ENCODE data around the gene TRA2B.

Gene TRA2B

DNA sequence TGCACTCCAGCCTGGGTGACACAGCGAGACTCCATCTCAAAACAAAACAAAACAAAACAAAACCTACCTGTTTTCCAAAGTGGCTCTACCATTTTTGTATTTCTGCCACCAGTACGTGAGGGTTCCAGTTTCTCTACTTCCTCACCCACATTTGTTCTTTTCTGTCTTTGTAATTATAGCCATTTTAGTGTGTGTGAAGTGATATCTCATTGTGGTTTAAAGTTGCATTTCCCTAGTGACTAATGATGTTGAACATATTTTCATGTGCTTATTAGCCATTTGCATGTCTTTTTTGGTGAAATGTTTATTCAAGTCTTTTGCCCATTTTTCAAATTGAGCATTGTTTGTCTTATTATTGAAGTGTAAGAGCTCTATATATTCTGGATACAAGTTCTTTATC is 50.7 kb downstream of the TRA2B start:
- no peaks in the 10 kb centered on the region for H3K9me3 ChIP-seq (ENCODE audit: severe bottlenecking)
- no peak overlapping the region for H3K4me3 ChIP-seq (ENCODE audit: severe bottlenecking)
- ATAC-seq (ENCODE audit: low read depth) (no peak), DNase-seq (ENCODE audit: low spot score) (no peak)
- TF ChIP-seq, protein P1, sequence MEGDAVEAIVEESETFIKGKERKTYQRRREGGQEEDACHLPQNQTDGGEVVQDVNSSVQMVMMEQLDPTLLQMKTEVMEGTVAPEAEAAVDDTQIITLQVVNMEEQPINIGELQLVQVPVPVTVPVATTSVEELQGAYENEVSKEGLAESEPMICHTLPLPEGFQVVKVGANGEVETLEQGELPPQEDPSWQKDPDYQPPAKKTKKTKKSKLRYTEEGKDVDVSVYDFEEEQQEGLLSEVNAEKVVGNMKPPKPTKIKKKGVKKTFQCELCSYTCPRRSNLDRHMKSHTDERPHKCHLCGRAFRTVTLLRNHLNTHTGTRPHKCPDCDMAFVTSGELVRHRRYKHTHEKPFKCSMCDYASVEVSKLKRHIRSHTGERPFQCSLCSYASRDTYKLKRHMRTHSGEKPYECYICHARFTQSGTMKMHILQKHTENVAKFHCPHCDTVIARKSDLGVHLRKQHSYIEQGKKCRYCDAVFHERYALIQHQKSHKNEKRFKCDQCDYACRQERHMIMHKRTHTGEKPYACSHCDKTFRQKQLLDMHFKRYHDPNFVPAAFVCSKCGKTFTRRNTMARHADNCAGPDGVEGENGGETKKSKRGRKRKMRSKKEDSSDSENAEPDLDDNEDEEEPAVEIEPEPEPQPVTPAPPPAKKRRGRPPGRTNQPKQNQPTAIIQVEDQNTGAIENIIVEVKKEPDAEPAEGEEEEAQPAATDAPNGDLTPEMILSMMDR (IDR thresholded peaks at IDR 0.05; ENCODE audit: poor library complexity, severe bottlenecking) = no peak
- no peak overlapping the region for H3K27ac ChIP-seq (ENCODE audit: poor library complexity, severe bottlenecking)
- H3K4me1 ChIP-seq (ENCODE audit: insufficient read depth, poor library complexity, severe bottlenecking) = no peaks in the 10 kb centered on the region
- H3K36me3 ChIP-seq (ENCODE audit: low read depth) = no peaks in the 10 kb centered on the region
- H3K27me3 ChIP-seq (ENCODE audit: insufficient read depth, poor library complexity, severe bottlenecking) = no peaks in the 10 kb centered on the region

DNA sequence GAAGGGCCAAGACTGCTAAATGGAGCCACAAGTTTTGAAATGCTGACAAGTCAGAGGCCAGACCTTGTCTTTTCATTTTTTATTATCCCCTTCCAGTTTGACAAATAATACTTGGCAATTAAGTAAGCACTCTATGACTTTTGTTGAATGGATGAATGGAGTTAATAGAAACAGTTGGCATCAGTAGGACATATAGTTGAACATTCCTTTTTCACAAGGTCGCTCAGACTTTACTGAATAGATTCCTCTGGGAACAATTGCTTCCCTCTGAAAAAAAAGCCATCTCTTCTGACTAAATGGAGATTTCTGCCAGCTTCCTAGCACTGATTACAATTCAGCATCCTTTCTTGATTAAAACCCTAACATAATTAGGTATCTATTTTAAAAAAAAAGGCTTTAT is 53.2 kb downstream of the TRA2B start:
- H3K36me3 ChIP-seq (ENCODE audit: low read depth) = no peaks in the 10 kb centered on the region
- no peaks in the 10 kb centered on the region for H3K4me1 ChIP-seq (ENCODE audit: insufficient read depth, poor library complexity, severe bottlenecking)
- ATAC-seq (ENCODE audit: low read depth) = no peak
- H3K27ac ChIP-seq (ENCODE audit: poor library complexity, severe bottlenecking) = no peak overlapping the region
- no peaks in the 10 kb centered on the region for H3K27me3 ChIP-seq (ENCODE audit: insufficient read depth, poor library complexity, severe bottlenecking)
- no peak overlapping the region for H3K4me3 ChIP-seq (ENCODE audit: severe bottlenecking)
- no peak for DNase-seq (ENCODE audit: low spot score)
- H3K9me3 ChIP-seq (ENCODE audit: severe bottlenecking) = no peaks in the 10 kb centered on the region
- TF ChIP-seq, protein P1 (IDR thresholded peaks at IDR 0.05; ENCODE audit: poor library complexity, severe bottlenecking) = no peak

DNA sequence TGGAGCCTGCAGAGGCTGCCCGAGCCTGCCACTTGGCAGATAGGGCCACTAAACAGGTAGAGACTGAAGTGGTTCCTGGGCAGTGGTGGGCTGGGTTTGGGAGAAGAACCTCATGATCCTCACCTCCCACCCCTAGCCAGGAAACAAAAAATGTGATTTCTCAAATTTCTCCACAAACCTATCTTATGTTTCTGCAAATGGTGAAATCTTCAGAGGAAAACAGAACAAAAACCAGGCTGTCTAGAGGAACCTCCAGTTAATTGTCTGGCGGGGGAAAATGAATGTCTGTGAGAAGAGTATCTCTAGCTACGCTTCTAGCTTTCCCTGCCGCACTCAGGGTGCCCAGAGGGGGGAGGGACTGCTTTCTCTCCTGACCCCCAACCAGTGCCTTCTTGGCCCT is 55.9 kb downstream of the TRA2B start:
- no peaks in the 10 kb centered on the region for H3K36me3 ChIP-seq (ENCODE audit: low read depth)

DNA sequence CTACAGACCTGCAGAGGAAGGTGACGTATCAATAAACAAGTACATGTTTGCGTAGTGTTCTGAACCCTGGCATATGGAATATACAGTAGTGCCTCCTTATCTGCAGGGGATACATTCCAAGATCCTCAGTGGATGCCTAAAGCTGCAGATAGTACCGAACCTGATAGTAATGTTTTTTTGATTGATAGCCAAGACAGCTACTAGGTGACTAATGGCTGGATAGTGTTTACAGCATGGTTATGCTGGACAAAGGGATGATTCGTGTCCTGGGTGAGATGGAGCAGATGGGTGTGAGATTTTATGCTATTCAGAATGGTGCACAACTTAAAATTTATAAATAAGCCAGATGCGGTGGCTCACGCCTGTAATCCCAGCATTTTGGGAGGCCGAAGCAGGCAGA is 57.2 kb downstream of the TRA2B start:
- TF ChIP-seq, protein P1 (IDR thresholded peaks at IDR 0.05; ENCODE audit: poor library complexity, severe bottlenecking) = no peak
- Histone ChIP-seq H3K27me3 (ENCODE audit: insufficient read depth, poor library complexity, severe bottlenecking) (no peaks in the 10 kb centered on the region), H3K9me3 (ENCODE audit: severe bottlenecking) (no peaks in the 10 kb centered on the region), H3K4me3 (ENCODE audit: severe bottlenecking) (no peak overlapping the region), H3K36me3 (ENCODE audit: low read depth) (no peaks in the 10 kb centered on the region), H3K4me1 (ENCODE audit: insufficient read depth, poor library complexity, severe bottlenecking) (no peaks in the 10 kb centered on the region), H3K27ac (ENCODE audit: poor library complexity, severe bottlenecking) (no peak overlapping the region)
- ATAC-seq (ENCODE audit: low read depth) (peak; percentile 55; the same call in 1 of the 3 replicates), DNase-seq (ENCODE audit: low spot score) (no peak)

More for the DNA sequence above, 55.9 kb downstream of the TRA2B start:
- Histone ChIP-seq H3K9me3 (ENCODE audit: severe bottlenecking) (no peaks in the 10 kb centered on the region), H3K4me1 (ENCODE audit: insufficient read depth, poor library complexity, severe bottlenecking) (no peaks in the 10 kb centered on the region), H3K27ac (ENCODE audit: poor library complexity, severe bottlenecking) (no peak overlapping the region), H3K27me3 (ENCODE audit: insufficient read depth, poor library complexity, severe bottlenecking) (no peaks in the 10 kb centered on the region), H3K4me3 (ENCODE audit: severe bottlenecking) (no peak overlapping the region)
- TF ChIP-seq, protein P1 (IDR thresholded peaks at IDR 0.05; ENCODE audit: poor library complexity, severe bottlenecking) = no peak
- DNase-seq (ENCODE audit: low spot score) (no peak), ATAC-seq (ENCODE audit: low read depth) (no peak)

DNA sequence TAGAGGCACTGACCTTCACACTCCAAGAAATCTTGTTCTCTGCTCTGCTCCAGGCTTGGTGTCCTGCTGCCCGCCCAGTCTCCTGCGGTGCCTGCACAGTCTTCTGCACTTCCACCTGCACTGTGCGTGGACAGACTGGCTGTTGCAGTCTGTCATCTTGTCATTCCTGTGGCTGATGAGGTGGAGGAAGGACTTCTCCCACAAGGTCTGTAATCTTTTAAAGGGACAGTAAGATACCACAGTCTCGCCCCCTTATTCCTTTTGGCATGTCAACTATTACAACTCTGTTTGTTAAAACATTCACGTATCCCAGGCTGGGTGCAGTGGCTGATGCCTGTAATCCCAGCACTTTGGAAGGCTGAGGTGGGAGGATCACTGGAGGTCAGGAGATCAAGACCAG is 58.9 kb downstream of the TRA2B start:
- Histone ChIP-seq H3K4me3 (ENCODE audit: severe bottlenecking) (no peak overlapping the region), H3K9me3 (ENCODE audit: severe bottlenecking) (no peaks in the 10 kb centered on the region), H3K4me1 (ENCODE audit: insufficient read depth, poor library complexity, severe bottlenecking) (no peaks in the 10 kb centered on the region), H3K27me3 (ENCODE audit: insufficient read depth, poor library complexity, severe bottlenecking) (no peaks in the 10 kb centered on the region), H3K27ac (ENCODE audit: poor library complexity, severe bottlenecking) (no peak overlapping the region), H3K36me3 (ENCODE audit: low read depth) (no peaks in the 10 kb centered on the region)
- DNase-seq (ENCODE audit: low spot score) = no peak
- ATAC-seq (ENCODE audit: low read depth) = no peak; the same call in 2 of the 3 replicates
- TF ChIP-seq, protein P1 (IDR thresholded peaks at IDR 0.05; ENCODE audit: poor library complexity, severe bottlenecking) = no peak
